ENCODE measurements around the gene TRHDE. TPM values are rescaled to one million over a fixed set of nuclear protein-coding genes. Genes with fewer than 3 reads are reported as not detected.

The TRHDE gene
- total and polyA plus RNA-seq, 2 donors (not counting 1 experiment from before 2014, with no cell fraction given) = 7.3 to 8.8 TPM

DNA sequence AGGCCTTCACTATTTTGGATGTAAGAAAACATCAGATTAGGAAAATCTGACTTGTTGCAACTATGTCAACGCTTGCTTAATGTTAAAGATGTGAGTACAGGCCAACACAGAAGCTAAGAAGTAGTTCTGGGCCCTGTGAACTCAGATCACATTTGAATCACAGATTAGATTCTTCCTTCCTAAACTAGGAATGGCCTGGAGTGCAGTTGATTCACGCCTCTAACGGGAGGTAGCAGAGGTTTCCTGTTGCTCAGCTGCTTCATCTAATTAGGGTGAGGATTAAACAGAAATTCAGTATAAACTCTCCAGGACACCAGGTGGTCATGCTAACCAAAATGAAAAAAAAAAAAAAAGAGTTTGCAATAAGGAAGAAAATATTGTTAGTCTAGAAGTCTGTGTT, 314.3 kb downstream of the TRHDE start:
- no peaks in the 10 kb centered on the region for H3K36me3 ChIP-seq (ENCODE audit: control insufficient read depth, insufficient read depth, low read length)

DNA sequence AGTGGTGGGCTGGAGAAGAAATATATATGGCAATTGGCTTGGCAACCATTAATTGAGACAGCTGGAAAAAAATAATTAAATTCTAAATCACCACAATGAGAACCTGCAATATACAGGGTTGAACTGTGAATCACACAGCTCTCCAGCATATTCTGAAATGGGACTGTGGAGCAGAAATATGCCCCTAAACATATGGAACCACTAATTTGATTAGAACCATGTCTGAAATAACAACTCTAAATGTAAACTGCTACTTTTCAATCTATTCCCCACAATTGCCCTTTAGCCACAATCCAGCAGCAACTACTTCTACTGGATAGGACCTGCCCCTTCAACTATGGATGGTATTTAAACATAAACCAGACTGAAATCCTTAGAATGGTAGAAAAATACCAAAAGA, 330.4 kb downstream of the TRHDE start:
- Histone ChIP-seq H3K79me2 (ENCODE audit: control insufficient read depth, insufficient read depth, low read length) (no peaks in the 10 kb centered on the region), H3K4me2 (ENCODE audit: extremely low read depth, insufficient read depth, low read length) (no peak overlapping the region), H2AFZ (ENCODE audit: low read length) (no peak overlapping the region), H3K27me3 (ENCODE audit: control insufficient read depth, insufficient read depth, low read length) (no peaks in the 10 kb centered on the region), H3K9me3 (ENCODE audit: control insufficient read depth, insufficient read depth, low read depth, low read length) (no peaks in the 10 kb centered on the region), H3K36me3 (ENCODE audit: control insufficient read depth, insufficient read depth, low read length) (no peaks in the 10 kb centered on the region), H3K4me3 (replicated peaks in 1 of 4; ENCODE audit: control extremely low read depth in 1 of 4, insufficient read depth in 1 of 4, low read depth in 3 of 4, low read length in 4 of 4) (no peak overlapping the region), H4K20me1 (ENCODE audit: control insufficient read depth, extremely low read depth, insufficient read depth, low read length) (no peaks in the 10 kb centered on the region), H3K27ac (ENCODE audit: insufficient read depth, low read length) (no peak overlapping the region), H3K9ac (ENCODE audit: insufficient read depth, low read length) (no peak overlapping the region), H3K4me1 (ENCODE audit: control insufficient read depth, extremely low read depth, insufficient read depth, low read length) (no peaks in the 10 kb centered on the region)
- no peak for DNase-seq (ENCODE audit: low read depth in 2 of 2)
- TF ChIP-seq EZH2 (IDR thresholded peaks at IDR 0.05; ENCODE audit: low read length, missing control alignments) = no peak
- TF ChIP-seq, protein P1, sequence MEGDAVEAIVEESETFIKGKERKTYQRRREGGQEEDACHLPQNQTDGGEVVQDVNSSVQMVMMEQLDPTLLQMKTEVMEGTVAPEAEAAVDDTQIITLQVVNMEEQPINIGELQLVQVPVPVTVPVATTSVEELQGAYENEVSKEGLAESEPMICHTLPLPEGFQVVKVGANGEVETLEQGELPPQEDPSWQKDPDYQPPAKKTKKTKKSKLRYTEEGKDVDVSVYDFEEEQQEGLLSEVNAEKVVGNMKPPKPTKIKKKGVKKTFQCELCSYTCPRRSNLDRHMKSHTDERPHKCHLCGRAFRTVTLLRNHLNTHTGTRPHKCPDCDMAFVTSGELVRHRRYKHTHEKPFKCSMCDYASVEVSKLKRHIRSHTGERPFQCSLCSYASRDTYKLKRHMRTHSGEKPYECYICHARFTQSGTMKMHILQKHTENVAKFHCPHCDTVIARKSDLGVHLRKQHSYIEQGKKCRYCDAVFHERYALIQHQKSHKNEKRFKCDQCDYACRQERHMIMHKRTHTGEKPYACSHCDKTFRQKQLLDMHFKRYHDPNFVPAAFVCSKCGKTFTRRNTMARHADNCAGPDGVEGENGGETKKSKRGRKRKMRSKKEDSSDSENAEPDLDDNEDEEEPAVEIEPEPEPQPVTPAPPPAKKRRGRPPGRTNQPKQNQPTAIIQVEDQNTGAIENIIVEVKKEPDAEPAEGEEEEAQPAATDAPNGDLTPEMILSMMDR (conservative IDR thresholded peaks at IDR 0.05 in 1 of 2, IDR thresholded peaks at IDR 0.05 in 1 of 2; ENCODE audit: low read depth in 1 of 2, low read length in 2 of 2) = no peak

More for the DNA sequence above, 314.3 kb downstream of the TRHDE start:
- Histone ChIP-seq H3K4me2 (ENCODE audit: extremely low read depth, insufficient read depth, low read length) (no peak overlapping the region), H3K9ac (ENCODE audit: insufficient read depth, low read length) (no peak overlapping the region), H3K27me3 (ENCODE audit: control insufficient read depth, insufficient read depth, low read length) (no peaks in the 10 kb centered on the region), H3K9me3 (ENCODE audit: control insufficient read depth, insufficient read depth, low read depth, low read length) (no peaks in the 10 kb centered on the region), H3K27ac (ENCODE audit: insufficient read depth, low read length) (no peak overlapping the region), H2AFZ (ENCODE audit: low read length) (no peak overlapping the region), H3K4me1 (ENCODE audit: control insufficient read depth, extremely low read depth, insufficient read depth, low read length) (no peaks in the 10 kb centered on the region), H3K79me2 (ENCODE audit: control insufficient read depth, insufficient read depth, low read length) (no peaks in the 10 kb centered on the region), H3K4me3 (replicated peaks in 1 of 4; ENCODE audit: control extremely low read depth in 1 of 4, insufficient read depth in 1 of 4, low read depth in 3 of 4, low read length in 4 of 4) (no peak overlapping the region), H4K20me1 (ENCODE audit: control insufficient read depth, extremely low read depth, insufficient read depth, low read length) (no peaks in the 10 kb centered on the region)
- TF ChIP-seq, protein P1 (conservative IDR thresholded peaks at IDR 0.05 in 1 of 2, IDR thresholded peaks at IDR 0.05 in 1 of 2; ENCODE audit: low read depth in 1 of 2, low read length in 2 of 2) = no peak
- TF ChIP-seq EZH2 (IDR thresholded peaks at IDR 0.05; ENCODE audit: low read length, missing control alignments) = no peak
- DNase-seq (ENCODE audit: low read depth in 2 of 2) = no peak

DNA sequence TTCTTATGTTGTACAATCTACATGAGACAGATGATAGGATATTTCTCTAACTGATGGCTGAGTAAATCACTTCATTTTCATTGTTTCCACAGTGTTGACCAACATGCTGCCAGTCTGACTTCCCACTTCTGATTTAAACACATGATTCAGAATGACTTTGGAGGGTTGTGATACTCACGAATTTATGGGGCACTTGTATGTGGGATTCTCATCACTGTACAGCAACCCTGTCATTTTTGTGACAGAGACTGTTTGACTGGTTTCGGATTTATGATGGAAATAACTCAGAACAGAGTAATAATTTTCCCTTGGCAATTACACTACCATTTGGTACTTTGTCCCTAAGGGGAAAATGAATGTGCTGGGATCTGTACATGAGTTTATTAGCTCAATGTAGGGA, 333.8 kb downstream of the TRHDE start:
- DNase-seq (ENCODE audit: low read depth in 2 of 2) = no peak
- Histone ChIP-seq H4K20me1 (ENCODE audit: control insufficient read depth, extremely low read depth, insufficient read depth, low read length) (no peaks in the 10 kb centered on the region), H3K27me3 (ENCODE audit: control insufficient read depth, insufficient read depth, low read length) (no peaks in the 10 kb centered on the region), H3K4me3 (replicated peaks in 1 of 4; ENCODE audit: control extremely low read depth in 1 of 4, insufficient read depth in 1 of 4, low read depth in 3 of 4, low read length in 4 of 4) (no peak overlapping the region), H3K79me2 (ENCODE audit: control insufficient read depth, insufficient read depth, low read length) (no peaks in the 10 kb centered on the region), H3K36me3 (ENCODE audit: control insufficient read depth, insufficient read depth, low read length) (no peaks in the 10 kb centered on the region), H3K4me1 (ENCODE audit: control insufficient read depth, extremely low read depth, insufficient read depth, low read length) (no peaks in the 10 kb centered on the region), H2AFZ (ENCODE audit: low read length) (no peak overlapping the region), H3K9me3 (ENCODE audit: control insufficient read depth, insufficient read depth, low read depth, low read length) (no peaks in the 10 kb centered on the region), H3K27ac (ENCODE audit: insufficient read depth, low read length) (no peak overlapping the region), H3K9ac (ENCODE audit: insufficient read depth, low read length) (no peak overlapping the region), H3K4me2 (ENCODE audit: extremely low read depth, insufficient read depth, low read length) (no peak overlapping the region)
- TF ChIP-seq, protein P1 (conservative IDR thresholded peaks at IDR 0.05 in 1 of 2, IDR thresholded peaks at IDR 0.05 in 1 of 2; ENCODE audit: low read depth in 1 of 2, low read length in 2 of 2) = no peak
- TF ChIP-seq EZH2 (IDR thresholded peaks at IDR 0.05; ENCODE audit: low read length, missing control alignments) = no peak

Measured in fibroblast of lung (primary cell).